LNCAP (cell line): ENCODE data around the gene ADIPOR2.

Experiments
- TF ChIP-seq, protein P1 (sequence below): fragments of 450-650 bp; IDR thresholded peaks from 2 replicates; pipeline ENCODE4 v1.5.1; 2017; ENCODE audit warnings: mild to moderate bottlenecking

Gene ADIPOR2

DNA sequence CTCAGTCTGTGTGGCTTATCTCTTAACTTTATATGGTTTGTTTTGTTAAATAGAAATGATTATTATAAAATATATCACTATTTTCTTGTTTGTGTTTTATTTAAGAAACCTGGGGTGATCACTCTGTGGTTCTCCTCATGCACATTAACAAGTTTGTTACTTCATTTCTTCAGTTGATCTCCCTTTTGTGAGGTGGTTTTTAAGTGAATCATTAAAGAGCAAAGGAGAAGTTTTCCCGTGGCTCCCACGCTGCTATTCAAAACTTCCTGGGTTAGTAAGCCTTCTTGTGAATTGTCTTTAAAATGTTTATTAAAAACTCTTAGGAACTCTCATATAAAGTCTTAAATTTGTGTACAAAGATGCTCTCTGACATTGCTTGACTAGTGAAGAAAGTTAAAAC is 11.8 kb downstream of the ADIPOR2 start:
- TF ChIP-seq, protein P1, sequence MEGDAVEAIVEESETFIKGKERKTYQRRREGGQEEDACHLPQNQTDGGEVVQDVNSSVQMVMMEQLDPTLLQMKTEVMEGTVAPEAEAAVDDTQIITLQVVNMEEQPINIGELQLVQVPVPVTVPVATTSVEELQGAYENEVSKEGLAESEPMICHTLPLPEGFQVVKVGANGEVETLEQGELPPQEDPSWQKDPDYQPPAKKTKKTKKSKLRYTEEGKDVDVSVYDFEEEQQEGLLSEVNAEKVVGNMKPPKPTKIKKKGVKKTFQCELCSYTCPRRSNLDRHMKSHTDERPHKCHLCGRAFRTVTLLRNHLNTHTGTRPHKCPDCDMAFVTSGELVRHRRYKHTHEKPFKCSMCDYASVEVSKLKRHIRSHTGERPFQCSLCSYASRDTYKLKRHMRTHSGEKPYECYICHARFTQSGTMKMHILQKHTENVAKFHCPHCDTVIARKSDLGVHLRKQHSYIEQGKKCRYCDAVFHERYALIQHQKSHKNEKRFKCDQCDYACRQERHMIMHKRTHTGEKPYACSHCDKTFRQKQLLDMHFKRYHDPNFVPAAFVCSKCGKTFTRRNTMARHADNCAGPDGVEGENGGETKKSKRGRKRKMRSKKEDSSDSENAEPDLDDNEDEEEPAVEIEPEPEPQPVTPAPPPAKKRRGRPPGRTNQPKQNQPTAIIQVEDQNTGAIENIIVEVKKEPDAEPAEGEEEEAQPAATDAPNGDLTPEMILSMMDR: no peak

DNA sequence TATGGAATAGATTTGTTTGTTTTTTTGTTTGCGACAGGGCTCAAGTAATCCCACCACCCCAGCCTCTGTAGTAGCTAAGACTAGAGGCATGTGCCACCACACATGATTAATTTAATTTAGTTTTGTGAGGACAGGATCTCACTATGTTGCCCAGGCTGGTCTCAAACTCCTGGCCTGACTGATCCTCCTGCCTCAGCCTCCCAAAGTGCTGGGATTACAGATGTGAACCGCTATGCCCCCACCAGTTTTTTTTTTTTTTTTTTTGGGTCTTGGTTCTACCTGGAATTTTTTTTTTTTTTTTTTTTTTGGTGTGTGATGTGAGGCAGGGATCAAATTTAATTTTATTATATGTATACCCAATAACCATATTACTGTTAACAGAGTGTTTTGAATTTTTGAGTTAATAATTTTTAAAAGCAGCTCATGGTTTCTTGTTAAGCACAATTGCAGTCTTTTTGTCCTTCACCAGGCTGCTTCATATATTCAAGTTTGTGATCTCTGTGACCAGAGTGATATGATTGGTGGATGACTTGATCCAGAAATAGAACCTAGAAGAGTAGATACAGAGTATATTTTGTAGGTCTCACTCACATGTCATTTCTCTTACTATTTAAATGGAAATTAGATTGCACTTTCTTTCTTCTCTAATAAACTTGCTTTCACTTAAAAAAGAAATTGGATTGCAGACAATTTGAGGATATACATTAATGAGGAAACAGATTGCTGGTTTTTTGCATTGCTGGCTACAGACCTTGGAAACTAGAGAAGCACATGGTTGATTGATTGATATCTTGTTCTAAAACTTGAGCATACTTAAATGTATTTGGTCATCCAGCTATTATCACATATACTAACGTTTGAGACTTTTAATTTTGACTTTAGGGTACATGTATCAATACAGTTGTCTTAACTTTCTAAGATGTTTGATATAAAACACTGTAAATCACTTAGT is 13.2 kb downstream of the ADIPOR2 start:
- TF ChIP-seq, protein P1: no peak

DNA sequence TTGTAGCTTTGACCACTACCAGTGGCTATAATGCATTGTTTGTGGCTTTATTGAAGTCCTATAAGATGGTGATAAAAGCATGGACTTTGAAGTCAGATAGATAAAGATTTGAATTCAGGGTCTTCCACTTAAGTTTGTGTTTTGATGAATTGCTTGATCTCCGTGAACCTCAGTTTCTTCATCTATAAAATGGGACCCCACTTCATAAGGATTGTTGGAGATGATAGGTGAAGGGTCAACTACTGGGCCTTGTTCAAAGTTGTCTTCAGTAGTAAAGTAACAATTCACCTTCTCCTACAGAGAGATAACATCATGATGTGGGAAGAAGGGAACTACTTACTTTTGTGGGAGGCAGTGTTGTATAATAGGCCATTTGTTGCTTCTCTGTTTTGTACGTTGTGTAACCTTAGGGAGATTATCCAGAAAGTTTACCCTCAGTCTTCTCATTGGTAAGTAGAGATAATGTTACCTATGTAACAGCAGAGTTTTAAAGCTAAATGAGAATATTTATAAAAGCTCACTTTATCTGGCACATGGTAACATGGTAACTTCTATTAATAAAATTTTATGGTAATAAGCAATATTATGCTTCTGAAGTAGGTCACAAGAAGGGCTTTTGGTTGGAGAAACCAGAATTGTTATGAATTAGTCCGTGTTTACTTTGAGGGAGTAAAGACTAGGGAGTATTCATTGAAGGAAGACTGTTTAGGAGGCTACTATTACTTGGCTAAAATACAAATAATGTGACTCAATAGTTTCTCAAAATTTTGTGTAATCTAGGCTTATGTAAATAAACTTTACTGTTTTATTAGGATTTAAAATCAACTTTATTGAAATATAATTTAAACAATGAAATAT is 15.1 kb downstream of the ADIPOR2 start:
- TF ChIP-seq, protein P1: no peak

DNA sequence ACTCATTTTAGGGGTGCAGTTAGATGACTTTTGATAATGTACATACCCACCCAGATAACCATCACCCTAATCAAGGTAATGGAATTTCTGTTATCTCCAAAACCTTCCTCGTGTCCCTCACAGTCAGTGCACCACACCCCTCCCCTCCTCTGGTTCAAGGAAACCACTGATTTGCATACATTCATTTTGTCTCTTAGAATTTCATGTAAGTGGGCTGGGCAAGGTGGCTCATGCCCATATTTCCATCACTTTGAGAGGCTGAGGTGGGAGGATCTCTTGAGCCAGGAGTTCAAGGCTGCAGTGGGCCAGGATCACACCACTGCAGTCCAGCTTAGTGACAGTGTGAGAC is 15.7 kb downstream of the ADIPOR2 start:
- TF ChIP-seq, protein P1: no peak

DNA sequence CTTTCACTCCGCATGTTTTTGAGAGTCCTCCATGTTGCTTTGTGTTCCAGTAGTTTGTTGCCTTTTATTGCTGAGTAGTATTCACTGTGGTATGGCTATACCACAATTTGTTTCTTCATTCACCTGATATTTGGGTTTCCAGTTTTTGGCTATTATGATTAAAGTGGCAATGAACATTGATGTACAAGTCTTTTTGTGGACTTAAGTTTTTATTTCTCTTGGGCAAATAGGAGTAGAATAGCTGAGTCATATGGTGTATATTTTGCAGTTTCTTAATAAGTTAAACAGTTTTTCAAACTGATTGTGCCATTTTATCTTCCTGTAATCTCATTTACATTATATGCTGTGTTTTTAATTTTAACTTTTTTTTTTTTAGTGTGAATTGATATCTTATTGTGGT is 16.2 kb downstream of the ADIPOR2 start:
- TF ChIP-seq, protein P1: no peak

DNA sequence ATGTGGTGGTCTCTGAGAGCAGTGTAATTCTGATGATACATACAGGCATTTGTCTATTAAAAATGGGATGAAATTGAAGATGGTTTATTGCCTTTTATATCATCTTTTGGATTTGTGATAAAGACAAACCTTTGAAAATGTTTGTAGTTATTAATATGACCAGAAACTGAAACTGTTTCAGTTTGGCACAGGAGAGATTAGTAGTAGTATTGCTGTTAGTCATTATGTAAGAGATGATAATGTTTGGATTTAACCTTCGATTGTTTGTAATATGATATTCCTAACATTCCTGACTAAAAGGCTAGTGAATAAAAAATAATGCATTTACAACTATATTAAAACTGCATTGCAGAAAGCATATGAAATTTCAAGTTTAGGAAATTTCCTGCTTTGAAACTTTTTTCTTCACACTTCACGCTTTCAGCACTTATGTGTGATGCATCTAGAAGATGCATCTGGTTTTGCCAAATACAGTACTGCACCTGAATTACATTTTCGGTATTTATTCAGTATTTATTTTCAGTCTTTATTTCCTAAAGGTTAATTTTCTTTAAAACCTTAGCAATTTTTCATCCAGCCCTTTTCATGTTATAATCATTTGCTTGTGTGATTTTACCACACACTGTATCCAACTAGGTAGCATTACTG is 25.5 kb downstream of the ADIPOR2 start:
- TF ChIP-seq, protein P1: no peak

DNA sequence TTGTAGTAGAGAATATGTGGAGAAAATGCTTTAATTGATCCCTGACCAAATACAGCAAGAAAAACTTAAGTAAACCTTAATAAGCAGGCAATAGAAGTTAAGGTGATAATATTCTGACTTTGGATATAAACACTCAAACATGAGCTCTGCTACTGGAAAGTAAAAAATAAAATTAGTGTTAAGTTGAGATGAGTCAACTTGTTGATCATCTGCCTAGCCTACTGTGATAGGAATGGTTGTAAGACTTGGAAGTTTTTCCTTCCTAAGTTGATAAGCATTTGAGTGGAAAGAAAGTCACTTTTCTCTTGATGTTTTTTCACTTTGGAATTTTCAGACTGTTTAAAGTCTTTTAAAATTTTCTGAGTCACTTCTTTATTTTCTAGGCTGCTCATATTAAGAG is 26.0 kb downstream of the ADIPOR2 start:
- TF ChIP-seq, protein P1: no peak
